Hematopoietic multipotent progenitor cell (in vitro differentiated cells): ENCODE results near the gene TRIO. TPM values are rescaled to one million over a fixed set of nuclear protein-coding genes. Genes with fewer than 3 reads are reported as not detected.

Source experiments
- DNase-seq, 3 donors: peaks; one replicate each; pipeline ENCODE4 v3.0.0-alpha.2; 2011 to 2015; ENCODE audit warnings: low read depth in 2 of 3, low spot score in 2 of 3
- total RNA-seq: library from RNA; depleted of rRNA; stranded (reverse); fragments of >200 nt; gene quantifications from one replicate; pipeline ENCODE4 v1.2.3, GENCODE V29; 2012

TRIO gene
- total RNA-seq, 1 donor = 69.2 TPM

DNA sequence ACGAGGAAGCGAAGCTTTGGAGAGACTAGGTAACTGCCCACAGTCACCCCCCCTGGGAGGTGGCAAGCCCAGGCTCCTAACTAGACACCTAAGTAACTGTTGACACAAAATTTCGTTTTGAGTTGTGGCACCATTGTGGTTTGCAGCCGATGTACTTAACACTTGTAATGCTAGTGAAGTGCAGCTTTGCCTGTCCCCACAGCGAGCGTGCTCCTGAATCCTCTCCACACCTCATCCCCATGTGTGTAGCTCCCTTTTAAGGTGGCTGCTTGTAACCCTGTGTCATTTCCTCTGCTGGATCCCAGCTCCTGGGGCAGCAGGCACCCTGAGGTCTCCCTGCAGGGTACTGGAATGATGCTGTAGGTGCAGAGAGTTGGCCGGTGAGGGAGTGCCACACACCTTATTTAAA is 114.9 kb downstream of the TRIO start:
- no peak for DNase-seq

DNA sequence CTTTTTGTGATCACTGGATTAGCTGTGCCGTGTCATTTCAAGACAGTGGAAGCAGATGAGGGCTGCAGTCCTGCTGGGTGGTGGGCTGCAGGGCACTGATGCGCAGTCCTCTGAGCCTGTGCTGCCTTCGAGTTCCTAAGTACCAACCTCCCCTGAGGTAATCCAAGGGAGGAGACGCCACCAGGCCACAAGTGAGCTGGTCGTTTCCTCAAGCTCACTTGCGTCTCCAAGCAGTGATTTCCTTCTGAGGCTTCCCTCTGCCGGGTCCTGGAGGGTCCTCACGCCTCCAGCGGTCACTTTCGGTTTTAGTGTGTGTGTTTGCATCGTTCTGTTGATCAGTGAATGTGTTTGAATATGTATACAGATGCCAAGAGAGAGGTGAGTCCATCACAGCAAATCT is 115.7 kb downstream of the TRIO start:
- peak in 2 of 3 donors; percentile 58 to 78 for DNase-seq

DNA sequence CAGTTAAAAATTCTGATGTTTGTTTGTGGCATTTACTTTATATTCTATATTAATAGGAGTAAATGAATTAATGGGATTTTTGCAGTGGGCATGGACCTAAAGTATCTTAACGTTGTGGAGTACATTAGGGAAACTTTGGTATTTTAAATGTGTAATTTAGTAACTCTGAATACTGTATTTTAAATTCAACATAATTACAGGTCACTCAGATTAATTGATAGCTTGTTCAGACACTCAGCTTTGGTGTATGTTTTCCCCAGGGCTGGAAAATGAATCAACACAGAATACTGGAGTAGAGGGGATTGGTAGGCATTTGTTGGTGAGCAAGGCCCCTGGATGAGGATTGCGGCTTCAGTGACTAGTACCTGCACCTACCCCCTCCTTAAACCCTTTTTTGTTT is 117.5 kb downstream of the TRIO start:
- DNase-seq = no peak

DNA sequence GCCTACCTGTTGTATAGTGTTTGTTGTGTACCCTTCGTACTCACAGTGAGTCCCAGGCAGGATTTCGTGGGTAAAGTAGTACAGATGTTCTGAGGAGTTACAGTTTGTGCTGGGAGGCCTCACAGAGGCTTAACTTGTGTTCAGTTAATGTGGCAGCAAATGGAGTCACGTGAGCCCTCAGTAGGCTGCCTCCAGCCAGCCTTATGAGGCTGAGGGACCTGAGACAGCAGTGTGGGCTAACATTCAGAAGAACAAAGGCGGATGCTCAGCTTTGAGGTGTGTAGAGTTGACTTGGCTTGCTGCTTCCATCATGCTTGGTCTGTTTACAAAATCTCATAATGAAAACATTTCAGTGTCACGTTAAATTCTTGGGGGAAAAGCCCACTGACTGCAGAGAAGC is 118.1 kb downstream of the TRIO start:
- DNase-seq = no peak

DNA sequence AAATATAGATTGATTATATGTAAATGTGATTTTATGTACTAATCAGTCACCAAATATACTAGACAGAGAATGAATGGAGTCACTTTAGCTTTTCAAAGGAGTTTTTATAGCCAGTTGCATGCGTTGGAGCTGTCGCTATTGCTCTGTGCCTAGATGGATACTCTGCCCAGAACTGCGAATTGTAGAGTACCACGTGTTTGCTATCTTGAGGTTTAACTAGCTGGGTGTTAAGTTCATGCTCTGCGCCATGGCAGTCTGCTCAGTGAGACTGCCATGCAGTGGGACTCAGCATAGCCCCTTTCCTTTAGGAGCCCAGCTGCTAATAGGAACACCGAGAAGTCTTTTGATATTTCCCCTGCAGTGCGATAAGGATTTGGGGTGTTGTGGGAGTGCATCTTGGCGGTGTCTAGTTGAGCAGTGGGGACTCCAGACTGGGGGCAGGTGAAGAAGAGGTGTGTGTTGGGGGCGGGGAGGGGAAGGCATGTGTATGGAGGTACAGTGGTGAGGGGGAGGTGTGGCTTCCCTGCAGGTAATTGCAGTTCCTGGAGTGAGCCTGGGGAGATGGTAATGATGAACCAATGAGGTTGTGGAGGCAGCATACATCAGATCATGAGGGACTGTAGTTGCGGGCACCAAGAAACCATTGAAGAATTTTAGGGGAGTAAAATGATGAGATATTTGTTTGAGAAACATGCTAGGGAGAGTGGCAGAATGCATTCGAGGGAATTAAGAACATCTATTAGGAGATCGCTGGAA is 118.9 kb downstream of the TRIO start:
- DNase-seq = no peak

DNA sequence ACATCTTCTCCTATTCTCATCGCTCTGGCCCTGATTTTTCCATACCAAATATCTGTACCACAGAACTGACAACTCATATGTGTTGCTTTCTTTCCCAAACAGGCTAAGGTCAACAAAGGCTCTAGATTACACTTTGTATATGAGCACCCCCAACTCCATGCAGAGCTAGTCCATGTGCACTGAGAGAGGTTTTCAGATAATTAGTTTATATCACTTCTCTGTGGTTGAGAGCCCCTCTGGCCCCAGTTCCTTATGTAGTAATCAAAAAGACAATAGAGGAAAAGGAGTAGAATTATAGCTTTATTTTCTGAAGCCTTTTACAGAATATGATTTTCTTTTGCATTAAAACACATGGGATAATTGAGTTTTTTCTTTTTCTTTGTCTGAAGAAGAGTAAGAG is 120.0 kb downstream of the TRIO start:
- DNase-seq = no peak

DNA sequence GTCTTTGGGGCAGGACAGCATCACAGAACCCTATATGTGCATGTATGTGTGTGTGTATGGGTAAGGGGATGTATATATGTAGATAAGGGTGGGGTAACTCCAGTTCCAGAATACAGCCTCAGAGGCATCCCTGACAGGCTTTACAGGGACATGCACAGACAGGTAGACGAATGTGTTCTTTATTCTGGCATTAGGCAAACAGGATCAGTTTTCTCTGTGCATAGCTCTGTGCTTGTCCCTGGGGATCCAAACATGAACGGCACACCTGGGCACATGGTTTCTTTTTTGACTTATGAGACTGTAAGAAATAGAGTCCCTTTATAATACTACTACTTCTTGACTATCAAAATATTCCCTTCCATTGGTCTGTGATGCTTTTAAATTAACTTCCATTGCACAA is 120.6 kb downstream of the TRIO start:
- no peak for DNase-seq

DNA sequence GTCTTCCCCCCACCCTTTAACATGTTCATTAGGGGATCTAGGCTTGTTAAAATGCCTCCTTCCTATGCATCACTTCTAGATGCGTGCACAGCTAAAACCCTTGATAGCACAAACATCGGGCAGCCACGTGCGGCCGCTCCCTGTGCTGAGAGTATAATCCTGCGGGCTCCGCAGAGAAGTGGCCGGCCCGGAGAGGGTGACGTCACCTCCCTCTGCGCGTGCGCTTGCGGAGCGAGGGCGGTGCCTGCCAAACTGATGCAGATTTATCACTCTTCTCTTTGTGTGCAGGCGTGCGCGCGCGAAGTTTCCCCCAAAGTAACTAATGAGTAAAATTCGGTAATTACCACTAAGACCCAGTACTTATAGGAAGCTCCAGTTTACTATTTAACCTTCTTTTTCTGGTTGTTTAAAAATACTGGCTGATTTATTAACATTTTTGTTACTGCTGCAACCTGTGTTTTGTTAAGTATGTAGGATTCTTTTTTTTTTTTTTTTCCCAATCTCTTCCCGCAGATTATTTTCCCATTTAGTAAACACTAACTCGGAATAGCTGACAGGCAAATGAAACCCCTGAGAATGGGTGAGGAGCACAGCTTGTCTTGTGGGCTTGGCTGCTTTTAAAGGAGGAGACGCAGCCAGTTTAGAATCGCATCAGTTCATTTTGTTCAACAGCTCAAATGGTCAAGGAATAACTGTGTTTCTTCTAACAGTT is 121.6 kb downstream of the TRIO start:
- DNase-seq = peak in 2 of 3 donors; percentile 90

DNA sequence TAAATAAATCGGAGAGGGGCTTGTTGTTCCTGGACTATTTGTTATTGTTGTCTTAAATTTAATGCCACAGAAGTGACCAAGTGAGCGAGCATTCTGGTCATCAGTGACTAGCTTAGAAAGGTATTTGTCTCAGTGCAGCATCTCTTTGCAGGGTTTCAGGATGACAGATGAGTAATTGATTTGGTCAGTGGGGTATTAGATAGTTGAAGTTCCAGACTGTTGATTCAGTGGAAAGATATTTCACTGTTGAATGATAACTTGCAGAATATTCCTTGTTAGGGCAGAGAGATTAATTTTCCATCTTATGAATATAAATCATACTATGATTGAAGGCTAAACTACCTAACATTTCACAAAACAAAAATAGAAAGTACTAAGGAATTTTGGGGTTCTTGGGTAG is 122.4 kb downstream of the TRIO start:
- no peak for DNase-seq

DNA sequence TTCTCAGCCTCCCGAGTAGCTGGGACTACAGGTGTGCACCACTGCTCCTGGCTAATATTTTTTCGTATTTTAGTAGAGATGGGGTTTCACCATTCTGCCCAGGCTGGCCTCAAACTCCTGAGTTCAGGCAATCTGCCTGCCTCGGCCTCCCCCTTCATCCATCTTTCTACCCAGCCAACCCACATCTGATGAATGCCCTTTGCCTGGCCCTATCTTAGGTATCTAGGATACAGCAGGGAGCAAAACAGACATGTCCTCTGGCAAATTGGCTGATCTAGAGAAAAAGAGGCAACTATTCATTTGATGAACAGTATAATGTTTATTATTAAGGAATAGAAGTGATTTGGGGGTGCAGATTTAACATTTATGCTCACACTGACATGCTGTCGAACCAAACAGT is 123.0 kb downstream of the TRIO start:
- DNase-seq = no peak

DNA sequence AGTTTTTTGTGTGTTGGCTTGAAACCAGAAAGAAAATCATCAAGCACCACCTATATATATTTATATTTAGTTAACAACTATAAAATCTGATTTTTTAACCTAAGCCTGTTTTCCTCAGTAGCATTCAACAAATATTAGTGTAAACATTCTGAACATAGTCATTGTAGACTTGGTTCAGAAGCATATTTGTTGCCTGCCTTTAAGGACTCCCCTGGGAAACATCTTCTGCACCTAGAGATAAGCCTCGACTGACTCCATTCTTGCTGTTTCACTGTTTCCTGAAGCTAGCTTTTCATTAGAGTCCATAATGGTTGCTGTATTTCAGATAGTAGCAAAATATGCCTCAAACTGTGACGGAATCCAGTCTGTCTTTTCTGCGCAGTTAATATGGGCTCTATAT is 123.5 kb downstream of the TRIO start:
- DNase-seq = peak in 1 of 3 donors; percentile 23

DNA sequence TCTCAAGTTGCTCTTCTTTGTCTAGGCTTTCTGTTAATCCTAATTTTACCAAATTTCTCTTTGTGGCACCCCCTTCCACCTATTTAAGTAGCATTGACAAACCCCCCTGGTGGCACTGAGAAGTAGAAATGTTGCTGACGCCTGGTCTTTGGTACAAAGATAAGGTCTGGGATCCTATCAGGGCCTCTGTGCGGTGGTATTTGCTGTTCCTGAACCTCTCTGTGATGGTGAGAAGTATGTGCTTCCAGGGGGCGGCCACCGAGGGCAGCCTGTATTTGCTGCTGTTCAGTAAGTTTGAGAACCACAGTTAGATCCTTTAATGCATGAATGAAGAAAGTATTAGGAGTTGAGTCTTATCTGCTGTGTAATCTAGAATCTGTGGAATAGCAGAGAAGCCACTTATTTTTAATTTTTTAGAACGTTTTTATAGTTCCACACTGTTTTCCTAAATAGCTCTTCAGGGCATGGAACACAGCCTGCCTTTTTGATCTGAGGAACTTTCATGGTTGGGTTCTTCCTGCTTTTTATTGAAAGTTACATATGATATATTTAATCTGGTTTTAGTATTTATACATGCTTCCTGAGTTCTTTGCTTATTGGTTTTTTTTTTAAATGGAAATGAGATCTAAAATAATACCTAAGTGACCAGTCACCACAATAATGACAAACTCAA is 124.2 kb downstream of the TRIO start:
- peak in 1 of 3 donors; percentile 46 for DNase-seq

DNA sequence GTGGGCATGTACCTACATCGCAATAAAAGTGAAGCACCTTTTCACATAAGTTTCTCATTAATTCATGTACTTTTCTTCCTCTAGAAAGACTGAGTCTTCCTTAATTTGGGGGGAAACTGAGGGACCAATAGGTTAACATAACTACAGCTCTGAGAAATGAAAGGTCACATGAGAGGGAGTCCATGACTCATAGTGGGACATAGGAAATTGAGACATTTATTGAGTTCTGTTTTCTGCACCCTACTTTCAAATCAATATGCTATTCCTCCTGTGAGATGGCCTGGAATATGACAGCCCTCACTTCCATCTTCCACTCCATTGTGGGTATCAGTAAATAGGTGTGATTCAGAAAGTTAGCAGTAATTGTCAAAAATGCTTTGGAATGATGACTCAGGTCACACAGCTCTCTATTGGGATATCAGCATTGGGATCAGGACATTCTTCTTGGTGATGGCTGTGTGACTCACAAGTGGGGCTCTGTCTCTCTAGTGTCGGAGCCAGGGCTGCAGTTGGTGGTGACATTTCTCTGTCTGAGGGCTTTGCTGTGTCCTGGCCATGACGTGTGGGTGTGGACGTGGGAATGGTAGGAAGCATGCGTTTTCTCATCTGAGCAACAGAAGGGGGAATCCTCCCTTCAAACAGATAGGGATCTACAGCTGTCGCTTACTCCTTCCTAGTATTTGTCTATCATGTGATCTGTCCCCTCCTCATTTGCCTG is 125.0 kb downstream of the TRIO start:
- DNase-seq = no peak

DNA sequence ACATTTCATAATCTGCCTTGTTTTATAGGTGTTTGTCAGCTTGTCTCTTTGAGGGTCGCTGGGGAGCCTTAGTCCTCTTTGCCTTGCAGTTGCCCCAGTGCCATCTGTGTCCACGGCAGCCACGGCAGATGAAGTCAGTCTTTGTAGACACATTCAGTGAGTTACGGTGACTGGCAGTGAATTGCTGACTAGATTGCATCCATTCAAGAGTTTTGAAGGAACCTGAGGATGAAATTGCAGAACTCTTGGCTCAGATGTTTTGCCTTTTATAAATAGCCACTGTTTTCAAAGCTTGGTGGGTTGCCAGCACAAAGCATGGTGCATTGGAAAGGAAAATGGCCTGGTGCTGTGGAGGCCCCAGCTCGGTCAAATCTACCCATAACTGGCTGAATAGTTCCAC is 125.6 kb downstream of the TRIO start:
- no peak for DNase-seq

DNA sequence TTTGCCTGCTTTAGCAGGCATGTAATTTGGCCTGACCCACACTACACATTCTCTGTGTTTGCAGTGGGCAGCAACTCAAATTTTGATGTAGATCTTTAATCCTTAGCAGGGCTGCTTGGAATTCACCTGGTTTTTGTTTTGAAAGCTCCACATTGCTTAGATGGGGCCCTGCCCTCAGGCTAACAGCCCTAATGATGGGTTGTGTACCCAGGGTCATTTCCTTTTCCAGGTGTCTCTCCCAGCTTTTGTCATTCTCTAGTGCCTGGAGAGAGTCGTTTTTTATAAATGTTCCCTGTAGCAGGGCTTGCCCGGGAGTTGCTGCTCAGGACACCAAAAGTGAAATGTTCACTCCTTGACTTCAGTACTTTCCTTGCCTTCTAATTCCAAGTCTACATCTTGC is 126.3 kb downstream of the TRIO start:
- DNase-seq = no peak

DNA sequence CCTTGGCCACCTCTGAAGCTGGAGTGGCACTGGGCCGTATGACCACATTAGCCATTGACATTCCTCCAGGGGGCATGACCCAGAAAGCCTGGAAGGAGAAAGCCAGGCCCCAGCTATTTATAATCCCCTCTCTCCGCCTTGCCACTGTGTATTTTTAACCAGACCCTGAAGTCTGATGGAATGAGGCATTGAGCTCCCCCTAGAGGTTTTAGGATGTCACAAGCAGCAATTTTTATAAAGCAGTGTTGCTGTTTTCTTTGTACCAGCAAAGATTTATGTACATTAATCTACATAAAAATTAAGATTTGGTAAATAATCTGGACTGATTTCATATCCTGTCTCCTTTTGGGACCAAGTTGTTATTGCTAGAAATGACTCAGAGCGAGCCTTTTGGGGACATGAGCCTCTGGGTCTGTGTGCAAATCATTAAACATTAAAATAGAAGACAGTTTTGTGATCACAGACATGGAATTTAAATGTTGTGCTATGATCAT is 127.1 kb downstream of the TRIO start:
- peak in 2 of 3 donors; percentile 56 to 74 for DNase-seq

DNA sequence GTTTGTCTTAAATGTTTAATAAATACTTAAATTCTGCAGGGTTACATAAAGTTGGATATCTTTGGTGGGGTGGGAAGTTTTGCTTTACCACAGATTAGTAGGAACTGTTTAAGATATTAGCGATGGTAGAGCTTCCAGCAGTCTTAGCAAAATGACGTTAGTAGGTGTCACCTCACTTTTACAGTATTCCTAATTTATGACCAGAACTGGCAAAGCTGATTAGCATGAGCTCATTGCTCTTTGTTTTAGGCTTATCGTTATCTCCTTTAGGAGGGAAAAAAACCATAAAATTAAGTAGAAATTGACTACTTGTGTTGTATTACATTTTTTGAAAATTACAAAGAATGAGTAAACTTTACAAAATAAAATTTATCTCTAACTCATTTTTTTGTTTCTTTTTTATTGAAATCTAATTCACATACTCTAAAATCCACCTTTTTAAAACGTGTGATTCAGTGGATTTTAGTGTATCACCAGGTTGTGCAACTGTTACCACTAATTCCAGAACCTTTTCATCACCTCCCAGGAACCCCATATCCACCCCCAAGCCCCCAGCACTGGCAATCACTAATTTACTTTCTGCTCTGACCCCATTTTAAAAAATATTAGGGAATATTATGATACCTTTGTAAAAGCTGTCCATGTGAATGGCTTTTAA is 129.5 kb downstream of the TRIO start:
- no peak for DNase-seq

DNA sequence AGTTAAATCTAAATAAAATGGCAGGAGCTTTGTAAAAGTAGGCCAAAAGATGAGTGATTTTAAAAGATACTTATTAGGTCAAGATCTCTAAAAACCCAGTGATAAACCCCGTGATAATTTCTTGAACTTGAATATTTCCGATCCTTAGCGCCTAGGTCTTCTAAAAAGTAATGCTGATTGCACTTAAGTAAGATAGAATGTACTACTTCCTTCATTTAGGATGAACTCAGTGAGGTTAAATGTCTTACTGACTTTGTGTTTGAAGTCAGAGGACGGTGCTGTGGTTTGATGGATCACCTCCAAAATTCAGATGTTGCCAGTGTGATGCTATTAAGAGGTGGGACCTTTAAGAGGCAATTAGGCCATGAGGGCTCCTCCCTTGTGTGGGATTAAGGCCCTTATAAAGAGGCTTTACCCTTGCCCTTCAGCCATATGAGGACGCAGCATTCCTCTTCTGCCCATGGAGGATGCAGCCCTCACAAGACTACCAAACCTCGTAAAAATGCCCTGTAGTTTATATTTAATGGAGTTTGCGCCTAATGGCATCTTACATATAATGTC is 130.1 kb downstream of the TRIO start:
- DNase-seq = no peak

DNA sequence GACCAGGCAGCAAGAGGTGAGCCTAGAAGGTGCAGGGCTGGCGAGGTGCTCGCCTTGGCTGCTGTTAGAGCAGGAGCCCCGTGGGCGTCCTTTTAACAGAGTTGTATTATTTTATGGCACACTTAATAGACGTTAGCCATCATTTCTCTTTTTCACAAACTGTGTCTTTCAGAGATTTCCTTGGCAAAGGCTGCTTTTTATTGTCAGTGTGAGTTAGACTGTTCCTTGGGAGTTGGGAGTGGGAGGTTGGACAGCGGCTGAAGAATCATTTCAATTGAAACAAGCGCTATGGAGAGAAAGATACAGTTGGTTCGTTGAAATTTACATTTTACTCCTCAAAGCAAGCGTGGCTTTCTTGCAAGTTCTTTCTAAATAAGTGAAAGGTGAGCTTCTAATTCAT is 133.2 kb downstream of the TRIO start:
- DNase-seq = no peak
